ENCODE data around the gene FAM13A. TPM values are rescaled to one million over a fixed set of nuclear protein-coding genes. Genes with fewer than 3 reads are reported as not detected.
A peak's percentile ranks its signal among the peaks of the same experiment; 100 is the strongest.

Gene FAM13A
- total RNA-seq (10 to 100 TPM in 1 of 2 experiments, 1 to 10 TPM in 1; 9.6 to 12.2 TPM), polyA plus RNA-seq (10 to 100 TPM; 13.8 to 19.7 TPM)

DNA sequence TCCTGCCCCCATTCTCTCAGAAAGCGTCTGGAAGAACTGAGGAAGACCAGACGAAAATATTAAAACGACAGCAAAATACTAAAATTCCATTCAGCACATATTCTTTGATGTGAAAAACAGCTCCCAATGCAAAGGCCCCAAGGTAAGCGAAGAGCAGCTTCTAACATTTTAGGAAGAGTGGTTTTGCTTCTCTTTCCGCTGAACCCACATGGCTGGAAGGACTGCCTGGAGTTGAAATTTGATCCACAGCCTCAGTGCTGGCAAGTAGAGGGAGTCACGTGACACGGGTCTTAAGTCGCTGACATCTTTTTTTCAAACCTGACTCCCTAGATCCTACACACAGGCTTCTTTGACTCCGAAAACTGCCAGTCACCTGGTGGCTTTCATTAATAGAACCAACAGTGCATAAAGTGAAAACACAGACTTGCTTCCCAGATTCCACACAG, at the start of gene FAM13A:
TSS of gene FAM13A (minus strand) at position 233 of the 446 bp plus-strand sequence. CDS start at position 12, 221 bp downstream.
- Mint-ChIP-seq H3K4me3 (peak within 1 kb of the TSS in 4 of 8 donors; percentile 2 to 68 (median 36)), H3K9me3 (peaks cover 0 to 17% (median 14%) of the 10 kb centered on the region in 8 donors), H3K36me3 (no peaks in the 10 kb centered on the region), H3K4me1 (peaks cover 5 to 17% (median 12%) of the 10 kb centered on the region in 4 donors), H3K27me3 (peaks cover 0 to 2% of the 10 kb centered on the region in 2 donors), H3K27ac (peak within 1 kb of the TSS in 1 of 7 donors; percentile 29)
- POLR2A ChIA-PET (ENCODE audit: partially characterized antibody): no interaction called here
- Histone ChIP-seq H3K27ac (ENCODE audit: low read depth, low read length) (no peak within 1 kb of the TSS), H3K9me3 (ENCODE audit: control insufficient read depth in 1 of 2, low read length in 2 of 2) (no peaks in the 10 kb centered on the region), H3K4me1 (ENCODE audit: insufficient read depth, low read length) (no peaks in the 10 kb centered on the region), H3K27me3 (ENCODE audit: insufficient read depth, low read length) (no peaks in the 10 kb centered on the region), H3K4me3 (ENCODE audit: low read length in 2 of 2) (no peak within 1 kb of the TSS), H3K36me3 (ENCODE audit: insufficient read depth, low read length) (no peaks in the 10 kb centered on the region)
- DNase-seq: no peak
- intact Hi-C loops (cut with micrococcal nuclease): no loop called here
- CTCF ChIA-PET (ENCODE audit: partially characterized antibody): no interaction called here

DNA sequence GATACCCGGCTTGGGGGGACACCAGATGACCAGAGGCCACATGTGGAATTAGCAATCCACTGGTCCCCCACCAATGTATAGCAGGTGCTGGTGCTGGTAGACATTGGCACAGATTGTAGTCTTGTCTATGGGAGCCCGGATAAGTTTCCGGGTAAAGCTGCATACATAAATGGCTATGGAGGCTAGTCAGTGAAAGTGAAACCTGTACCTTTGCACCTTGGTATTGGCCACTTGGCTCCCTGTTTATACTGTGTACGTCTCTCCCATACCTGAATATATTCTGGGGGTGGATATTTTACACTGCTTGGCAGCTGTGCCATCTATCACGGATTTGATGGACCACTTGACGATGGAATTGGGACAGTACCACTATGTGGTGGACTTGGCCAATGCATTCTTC, 48.7 kb upstream of the FAM13A start:
- Mint-ChIP-seq H3K4me1 (peaks cover 4 to 13% (median 10%) of the 10 kb centered on the region in 4 donors), H3K4me3 (no peak overlapping the region), H3K27me3 (peaks cover 5 to 15% of the 10 kb centered on the region in 2 donors), H3K27ac (no peak overlapping the region), H3K9me3 (peaks cover 0 to 1% (median 0%) of the 10 kb centered on the region in 8 donors), H3K36me3 (peaks cover 0 to 2% of the 10 kb centered on the region in 2 donors)
- no peak for DNase-seq
- intact Hi-C loops (cut with micrococcal nuclease): no loop called here
- Histone ChIP-seq H3K36me3 (ENCODE audit: insufficient read depth, low read length) (no peaks in the 10 kb centered on the region), H3K4me3 (ENCODE audit: low read length in 2 of 2) (no peak overlapping the region), H3K9me3 (ENCODE audit: control insufficient read depth in 1 of 2, low read length in 2 of 2) (no peaks in the 10 kb centered on the region), H3K27ac (ENCODE audit: low read depth, low read length) (no peak overlapping the region), H3K27me3 (ENCODE audit: insufficient read depth, low read length) (no peaks in the 10 kb centered on the region), H3K4me1 (ENCODE audit: insufficient read depth, low read length) (peaks cover 11% of the 10 kb centered on the region)
- POLR2A ChIA-PET (ENCODE audit: partially characterized antibody): no interaction called here
- CTCF ChIA-PET (ENCODE audit: partially characterized antibody): no interaction called here

- CTCF ChIA-PET (ENCODE audit: partially characterized antibody): interaction anchor here (0.8 kb wide), 1 partner anchor 11 kb away, joined by 3 read pairs; no protein-coding TSS in a partner anchor
- Mint-ChIP-seq H3K4me3 (peak overlapping the region in 2 of 8 donors; percentile 4 to 37), H3K27me3 (peaks cover 5 to 8% of the 10 kb centered on the region in 2 donors), H3K9me3 (no peaks in the 10 kb centered on the region), H3K4me1 (peaks cover 0 to 2% (median under 1%) of the 10 kb centered on the region in 4 donors), H3K27ac (peak overlapping the region in 1 of 7 donors; percentile 41), H3K36me3 (no peaks in the 10 kb centered on the region)
- H3K27ac ChIP-seq (ENCODE audit: low read depth, low read length): no peak overlapping the region
- H3K4me3 ChIP-seq (ENCODE audit: low read length in 2 of 2): no peak overlapping the region
- POLR2A ChIA-PET (ENCODE audit: partially characterized antibody): interaction anchor here (1.2 kb wide), 1 partner anchor 9 kb away, joined by 3 read pairs; no protein-coding TSS in a partner anchor
- intact Hi-C loops (cut with micrococcal nuclease): no loop called here
- H3K27me3 ChIP-seq (ENCODE audit: insufficient read depth, low read length): no peaks in the 10 kb centered on the region
- no peak for DNase-seq
- H3K4me1 ChIP-seq (ENCODE audit: insufficient read depth, low read length): no peaks in the 10 kb centered on the region
- no peaks in the 10 kb centered on the region for H3K9me3 ChIP-seq (ENCODE audit: control insufficient read depth in 1 of 2, low read length in 2 of 2)
- no peaks in the 10 kb centered on the region for H3K36me3 ChIP-seq (ENCODE audit: insufficient read depth, low read length)
Observed at GRCh38 chr4:89101256-89102161, 44.5 kb upstream of the FAM13A start.

- Histone ChIP-seq H3K9me3 (ENCODE audit: control insufficient read depth in 1 of 2, low read length in 2 of 2) (no peaks in the 10 kb centered on the region), H3K36me3 (ENCODE audit: insufficient read depth, low read length) (no peaks in the 10 kb centered on the region), H3K4me1 (ENCODE audit: insufficient read depth, low read length) (no peaks in the 10 kb centered on the region), H3K4me3 (ENCODE audit: low read length in 2 of 2) (no peak overlapping the region), H3K27ac (ENCODE audit: low read depth, low read length) (no peak overlapping the region), H3K27me3 (ENCODE audit: insufficient read depth, low read length) (no peaks in the 10 kb centered on the region)
- intact Hi-C loops (cut with micrococcal nuclease): no loop called here
- peaks cover 0 to 2% (median under 1%) of the 10 kb centered on the region in 4 donors for H3K4me1 Mint-ChIP-seq
- H3K4me3 Mint-ChIP-seq: no peak overlapping the region
- ChIA-PET CTCF (ENCODE audit: partially characterized antibody) (interaction anchor here (0.8 kb wide), 1 partner anchor 10 kb away, joined by 3 read pairs; no protein-coding TSS in a partner anchor), POLR2A (ENCODE audit: partially characterized antibody) (interaction anchor here (1.2 kb wide), 1 partner anchor 10 kb away, joined by 3 read pairs; no protein-coding TSS in a partner anchor)
- H3K27me3 Mint-ChIP-seq: peaks cover 5 to 7% of the 10 kb centered on the region in 2 donors
- H3K36me3 Mint-ChIP-seq: no peaks in the 10 kb centered on the region
- no peaks in the 10 kb centered on the region for H3K9me3 Mint-ChIP-seq
- peak overlapping the region in 1 of 7 donors; percentile 41 for H3K27ac Mint-ChIP-seq
- DNase-seq: no peak
Observed at GRCh38 chr4:89100853-89101252, 43.9 kb upstream of the FAM13A start.

GRCh38 chr4:89099471-89099870, 42.5 kb upstream of the FAM13A start:
- H3K4me3 ChIP-seq (ENCODE audit: low read length in 2 of 2): no peak overlapping the region
- H3K27me3 ChIP-seq (ENCODE audit: insufficient read depth, low read length): no peaks in the 10 kb centered on the region
- intact Hi-C loops (cut with micrococcal nuclease): no loop called here
- H3K27me3 Mint-ChIP-seq: peaks cover 3 to 4% of the 10 kb centered on the region in 2 donors
- H3K27ac ChIP-seq (ENCODE audit: low read depth, low read length): no peak overlapping the region
- no peaks in the 10 kb centered on the region for H3K9me3 Mint-ChIP-seq
- no peaks in the 10 kb centered on the region for H3K4me1 ChIP-seq (ENCODE audit: insufficient read depth, low read length)
- CTCF ChIA-PET (ENCODE audit: partially characterized antibody): no interaction called here
- DNase-seq: no peak
- H3K4me1 Mint-ChIP-seq: peaks cover 0 to 2% (median under 1%) of the 10 kb centered on the region in 4 donors
- no peak overlapping the region for H3K27ac Mint-ChIP-seq
- H3K36me3 ChIP-seq (ENCODE audit: insufficient read depth, low read length): no peaks in the 10 kb centered on the region
- no peak overlapping the region for H3K4me3 Mint-ChIP-seq
- no peaks in the 10 kb centered on the region for H3K36me3 Mint-ChIP-seq
- POLR2A ChIA-PET (ENCODE audit: partially characterized antibody): no interaction called here
- no peaks in the 10 kb centered on the region for H3K9me3 ChIP-seq (ENCODE audit: control insufficient read depth in 1 of 2, low read length in 2 of 2)

- Mint-ChIP-seq H3K36me3 (no peaks in the 10 kb centered on the region), H3K9me3 (no peaks in the 10 kb centered on the region), H3K4me1 (peaks cover 0 to 2% (median under 1%) of the 10 kb centered on the region in 4 donors), H3K4me3 (no peak overlapping the region), H3K27me3 (peaks cover 2 to 3% of the 10 kb centered on the region in 2 donors), H3K27ac (no peak overlapping the region)
- DNase-seq: no peak
- H3K4me3 ChIP-seq (ENCODE audit: low read length in 2 of 2): no peak overlapping the region
- POLR2A ChIA-PET (ENCODE audit: partially characterized antibody): no interaction called here
- no peaks in the 10 kb centered on the region for H3K4me1 ChIP-seq (ENCODE audit: insufficient read depth, low read length)
- no peaks in the 10 kb centered on the region for H3K9me3 ChIP-seq (ENCODE audit: control insufficient read depth in 1 of 2, low read length in 2 of 2)
- no peaks in the 10 kb centered on the region for H3K27me3 ChIP-seq (ENCODE audit: insufficient read depth, low read length)
- intact Hi-C loops (cut with micrococcal nuclease): no loop called here
- H3K27ac ChIP-seq (ENCODE audit: low read depth, low read length): no peak overlapping the region
- H3K36me3 ChIP-seq (ENCODE audit: insufficient read depth, low read length): no peaks in the 10 kb centered on the region
- CTCF ChIA-PET (ENCODE audit: partially characterized antibody): no interaction called here
Observed at GRCh38 chr4:89099034-89099433, 42.0 kb upstream of the FAM13A start.

DNA sequence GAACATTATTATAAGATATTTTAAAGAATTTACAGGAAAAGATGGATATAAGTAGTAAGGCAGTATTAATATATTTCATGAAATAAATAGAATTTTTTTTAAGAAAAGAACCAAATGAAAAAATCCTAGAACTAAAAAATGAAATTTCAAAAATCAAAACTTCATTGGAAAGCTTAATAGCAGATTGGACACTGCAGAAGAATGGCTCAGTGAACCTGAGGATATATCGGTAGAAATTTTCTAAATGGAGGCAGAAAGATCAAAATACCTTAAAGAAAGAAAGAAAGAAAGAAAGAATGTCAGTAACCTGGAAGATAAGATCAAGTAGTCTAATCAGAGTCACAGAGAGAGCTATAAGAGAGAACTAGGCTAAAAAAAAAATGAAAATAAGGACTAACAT, 21.3 kb upstream of the FAM13A start:
- no peak overlapping the region for H3K27ac ChIP-seq (ENCODE audit: low read depth, low read length)
- H3K4me1 ChIP-seq (ENCODE audit: insufficient read depth, low read length): no peaks in the 10 kb centered on the region
- DNase-seq: no peak
- Mint-ChIP-seq H3K9me3 (peaks cover 3 to 33% (median 27%) of the 10 kb centered on the region in 8 donors), H3K4me3 (no peak overlapping the region), H3K36me3 (peaks cover 2 to 3% of the 10 kb centered on the region in 2 donors), H3K4me1 (peaks cover 0 to 3% (median 0%) of the 10 kb centered on the region in 4 donors), H3K27ac (no peak overlapping the region), H3K27me3 (no peaks in the 10 kb centered on the region)
- intact Hi-C loops (cut with micrococcal nuclease): no loop called here
- H3K9me3 ChIP-seq (ENCODE audit: control insufficient read depth in 1 of 2, low read length in 2 of 2): peaks cover 0 to 4% of the 10 kb centered on the region in 2 donors
- no peak overlapping the region for H3K4me3 ChIP-seq (ENCODE audit: low read length in 2 of 2)
- H3K36me3 ChIP-seq (ENCODE audit: insufficient read depth, low read length): no peaks in the 10 kb centered on the region
- no peaks in the 10 kb centered on the region for H3K27me3 ChIP-seq (ENCODE audit: insufficient read depth, low read length)
- CTCF ChIA-PET (ENCODE audit: partially characterized antibody): no interaction called here
- POLR2A ChIA-PET (ENCODE audit: partially characterized antibody): no interaction called here

Data from CD4-positive, alpha-beta memory T cell (primary cell).